GM21717 (cell line): ENCODE results near the gene PALD1.

Experiments used
- ATAC-seq: cut with Tn5 transposase; IDR thresholded peaks from one replicate; pipeline ENCODE4 v1.9.1; 2021; ENCODE audit warnings: mild to moderate bottlenecking, moderate library complexity; ENCODE audit not compliant: unreplicated experiment

Gene PALD1

GRCh38 chr10:70534281-70534680 is 55.7 kb downstream of the PALD1 start:
- ATAC-seq: no peak

GRCh38 chr10:70535001-70535400 is 56.4 kb downstream of the PALD1 start:
- ATAC-seq: no peak

GRCh38 chr10:70535451-70535850 is 56.9 kb downstream of the PALD1 start:
- no peak for ATAC-seq

GRCh38 chr10:70536196-70536861 is 57.8 kb downstream of the PALD1 start:
- ATAC-seq: no peak

GRCh38 chr10:70537398-70538194 is 59.0 kb downstream of the PALD1 start:
- no peak for ATAC-seq

- no peak for ATAC-seq
These were observed 59.6 kb downstream of the PALD1 start for GRCh38 chr10:70538195-70538520.

GRCh38 chr10:70538731-70539338 is 60.3 kb downstream of the PALD1 start:
- ATAC-seq: no peak

- ATAC-seq: no peak
These were observed 60.9 kb downstream of the PALD1 start for GRCh38 chr10:70539471-70539870.

GRCh38 chr10:70540089-70540788 is 61.7 kb downstream of the PALD1 start:
- no peak for ATAC-seq

- no peak for ATAC-seq
These were observed 62.3 kb downstream of the PALD1 start for GRCh38 chr10:70540789-70541360.

- no peak for ATAC-seq
These were observed 63.4 kb downstream of the PALD1 start for GRCh38 chr10:70541736-70542564.

- no peak for ATAC-seq
These were observed 64.0 kb downstream of the PALD1 start for GRCh38 chr10:70542565-70542938.

- no peak for ATAC-seq
These were observed 65.3 kb downstream of the PALD1 start for GRCh38 chr10:70543911-70544310.

GRCh38 chr10:70544431-70545340 is 66.1 kb downstream of the PALD1 start:
- ATAC-seq: no peak

GRCh38 chr10:70546584-70546983 is 68.0 kb downstream of the PALD1 start:
- no peak for ATAC-seq

GRCh38 chr10:70549351-70549961 is 70.9 kb downstream of the PALD1 start:
- no peak for ATAC-seq

GRCh38 chr10:70549962-70550458 is 71.4 kb downstream of the PALD1 start:
- ATAC-seq: no peak

- no peak for ATAC-seq
These were observed 71.9 kb downstream of the PALD1 start for GRCh38 chr10:70550459-70550858.

- no peak for ATAC-seq
These were observed 72.9 kb downstream of the PALD1 start for GRCh38 chr10:70551466-70551865.
